Activated CD8-positive, alpha-beta T cell treated with anti-CD3 and anti-CD28 coated beads for 36 hours (primary cell): ENCODE results near the gene TMPRSS4. TPM values are rescaled to one million over a fixed set of nuclear protein-coding genes. Genes with fewer than 3 reads are reported as not detected.

Experiments used
- ATAC-seq: fragments of 200-7000 bp; cut with Tn5 transposase; one replicate; pipeline ENCODE4 v1.10.0; 2021; ENCODE audit warnings: mild to moderate bottlenecking, moderate library complexity
- CTCF ChIA-PET: fragments of 350-600 bp; sonication (Branson Sonifier 250); formaldehyde crosslinking; loops from one replicate; lab custom pipeline; 2021; ENCODE audit warnings: antibody characterized with exemption; lab: Charles Lee
- POLR2A ChIA-PET: fragments of 350-600 bp; sonication (Branson Sonifier 250); formaldehyde crosslinking; loops from one replicate; lab custom pipeline; 2021; ENCODE audit warnings: antibody characterized with exemption; lab: Charles Lee
- DNase-seq: peaks from one replicate; pipeline ENCODE4 v3.0.0-alpha.2; 2020
- H3K27ac Mint-ChIP-seq: one replicate; pipeline ENCODE4 v1.8.0; 2021; ENCODE audit warnings: mild to moderate bottlenecking, mixed read lengths
- H3K27me3 Mint-ChIP-seq: one replicate; pipeline ENCODE4 v1.8.0; 2021; ENCODE audit warnings: mixed read lengths
- H3K36me3 Mint-ChIP-seq: one replicate; pipeline ENCODE4 v1.8.0; 2021; ENCODE audit warnings: low read depth, mixed read lengths
- H3K4me1 Mint-ChIP-seq: one replicate; pipeline ENCODE4 v1.8.0; 2021; ENCODE audit warnings: low read depth, mixed read lengths
- H3K4me3 Mint-ChIP-seq: one replicate; pipeline ENCODE4 v1.8.0; 2021; ENCODE audit warnings: mild to moderate bottlenecking, moderate library complexity, mixed read lengths
- H3K9me3 Mint-ChIP-seq: one replicate; pipeline ENCODE4 v1.8.0; 2021; ENCODE audit warnings: mixed read lengths
- CTCF ChIP-seq: fragments of 200-600 bp; IDR thresholded peaks from one replicate; pipeline ENCODE4 v1.8.0; 2022; ENCODE audit warnings: antibody characterized with exemption, mild to moderate bottlenecking
- intact Hi-C: fragments of 100-400 bp; cut with micrococcal nuclease; formaldehyde crosslinking; loops from one replicate; pipeline ENCODE4 v1.10.0; 2022
- total RNA-seq, 2 experiments: library from RNA; stranded (reverse); gene quantifications; one replicate each; pipeline ENCODE4 v1.2.3, GENCODE V29; 2021

TMPRSS4 gene
- total RNA-seq, 2 experiments from 2014 or later = not detected

DNA sequence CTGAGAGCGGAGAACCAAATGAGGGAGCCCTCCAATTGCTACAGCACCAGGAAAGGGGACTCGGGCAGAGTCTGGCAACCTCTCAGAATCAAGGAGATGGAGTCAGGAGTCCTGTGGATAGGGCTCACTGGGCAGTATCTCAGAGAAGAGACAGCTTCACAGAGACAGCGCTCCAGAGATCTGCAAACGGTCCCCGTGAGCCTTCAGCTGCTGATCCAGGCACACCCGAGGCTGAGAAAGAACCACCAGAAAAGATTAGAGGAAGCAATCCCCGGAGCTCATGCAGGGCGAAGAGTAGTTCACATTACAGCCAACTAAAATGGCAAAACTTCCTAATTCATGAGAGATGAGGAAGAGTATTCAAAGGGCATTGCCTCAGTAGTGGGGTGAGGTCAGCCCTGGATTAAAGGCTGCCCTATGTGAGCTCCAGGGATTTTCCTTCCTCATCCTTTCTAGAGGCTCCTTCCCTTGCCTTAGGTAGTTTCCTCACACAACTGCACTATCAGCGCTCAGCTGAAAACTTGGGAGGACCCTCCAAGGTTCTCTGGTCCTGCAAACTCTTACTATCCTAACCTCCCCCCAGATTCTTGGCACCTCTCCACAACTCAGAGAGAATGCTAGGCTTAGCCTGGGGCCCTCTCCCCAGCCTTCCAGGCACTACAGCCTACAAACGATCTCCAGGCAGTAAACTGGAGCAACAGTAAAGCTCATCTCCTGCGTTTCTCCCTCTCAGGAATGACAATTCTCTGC, 52.0 kb downstream of the TMPRSS4 start:
- no peak for TF ChIP-seq CTCF
- CTCF ChIA-PET = interaction anchor here (0.8 to 0.9 kb wide), 2 partner anchors 43 to 182 kb away, joined by 3 read pairs; no protein-coding TSS in a partner anchor
- intact Hi-C loops = no loop called here
- H3K36me3 Mint-ChIP-seq = no peaks in the 10 kb centered on the region
- no peaks in the 10 kb centered on the region for H3K9me3 Mint-ChIP-seq
- no peaks in the 10 kb centered on the region for H3K4me1 Mint-ChIP-seq
- no peak overlapping the region for H3K4me3 Mint-ChIP-seq
- POLR2A ChIA-PET = no interaction called here
- ATAC-seq (no peak), DNase-seq (no peak)
- H3K27ac Mint-ChIP-seq = no peak overlapping the region
- H3K27me3 Mint-ChIP-seq = peaks cover 6% of the 10 kb centered on the region

DNA sequence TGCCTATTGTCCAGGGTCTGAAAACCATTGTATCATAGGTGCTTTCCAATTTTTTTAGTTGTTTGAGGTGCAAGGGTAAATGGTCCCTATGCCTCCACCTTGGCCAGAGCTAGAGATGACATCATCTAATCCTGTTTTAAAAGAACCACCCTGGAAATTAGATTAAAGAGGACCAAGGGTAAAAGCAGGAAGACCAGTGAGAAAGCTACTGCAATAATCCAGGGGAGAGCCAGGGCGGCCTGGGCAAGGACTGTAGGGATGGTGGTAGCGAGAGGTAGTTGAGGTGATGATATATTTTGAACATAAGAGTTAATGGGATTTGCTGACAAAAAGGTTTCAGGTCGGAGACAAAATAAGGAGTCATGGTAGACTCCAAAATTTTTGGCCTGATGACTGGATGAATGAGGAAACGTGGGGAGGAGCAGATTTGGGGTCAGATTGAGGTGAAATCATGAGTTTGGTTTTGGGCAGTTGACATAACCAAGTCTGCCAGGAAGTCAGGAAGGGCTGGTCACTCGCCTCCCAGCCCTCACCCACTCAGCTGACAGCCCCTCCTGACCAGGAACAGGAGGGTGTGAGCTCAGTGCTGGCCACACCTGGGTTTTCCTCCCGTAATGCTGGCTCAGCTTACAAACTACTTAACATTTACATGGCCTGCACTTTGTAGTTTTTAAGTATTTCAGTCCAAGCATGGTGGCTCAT, 52.7 kb downstream of the TMPRSS4 start:
- ATAC-seq (no peak), DNase-seq (no peak)
- Mint-ChIP-seq H3K4me1 (no peaks in the 10 kb centered on the region), H3K4me3 (no peak overlapping the region), H3K36me3 (no peaks in the 10 kb centered on the region), H3K9me3 (no peaks in the 10 kb centered on the region), H3K27me3 (peaks cover 6% of the 10 kb centered on the region), H3K27ac (no peak overlapping the region)
- ChIA-PET POLR2A (no interaction called here), CTCF (interaction anchor here (0.8 to 1.4 kb wide), 3 partner anchors 12 to 183 kb away, joined by 3 read pairs; no protein-coding TSS in a partner anchor)
- intact Hi-C loops = no loop called here
- TF ChIP-seq CTCF = no peak

GRCh38 chr11:118132385-118133151, 55.7 kb downstream of the TMPRSS4 start:
- ATAC-seq (no peak), DNase-seq (no peak)
- Mint-ChIP-seq H3K9me3 (no peaks in the 10 kb centered on the region), H3K4me3 (no peak overlapping the region), H3K4me1 (no peaks in the 10 kb centered on the region), H3K27me3 (peaks cover 9% of the 10 kb centered on the region), H3K27ac (no peak overlapping the region), H3K36me3 (no peaks in the 10 kb centered on the region)
- TF ChIP-seq CTCF = no peak
- intact Hi-C loops = no loop called here
- ChIA-PET CTCF (interaction anchor here (0.7 to 2.3 kb wide), 2 partner anchors 39 kb away, joined by 3 to 16 read pairs; no protein-coding TSS in a partner anchor), POLR2A (no interaction called here)

DNA sequence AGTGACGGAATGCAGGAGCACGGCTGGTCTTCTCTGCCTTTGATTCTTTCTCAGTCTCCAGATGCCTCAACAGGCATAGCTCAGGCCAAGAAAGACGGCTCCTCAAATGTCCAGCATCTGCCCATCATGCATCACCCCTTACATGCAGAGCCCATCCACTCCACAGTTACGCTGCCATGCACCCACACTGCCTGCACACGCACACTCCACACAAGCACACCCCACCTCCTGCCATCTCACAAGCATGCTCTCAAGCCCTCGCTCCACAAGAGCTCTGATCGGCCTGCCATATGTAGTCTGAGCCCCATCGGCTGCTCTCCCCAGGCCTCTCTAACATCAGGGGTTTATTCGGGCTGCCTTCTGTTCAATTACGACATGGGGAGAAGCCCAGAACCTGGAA, 56.9 kb downstream of the TMPRSS4 start:
- intact Hi-C loops = no loop called here
- H3K9me3 Mint-ChIP-seq = no peaks in the 10 kb centered on the region
- TF ChIP-seq CTCF = no peak
- DNase-seq = no peak
- ChIA-PET CTCF (interaction anchor here (0.7 to 2.3 kb wide), 5 partner anchors 9 to 162 kb away, joined by 3 to 16 read pairs (median 3); no protein-coding TSS in a partner anchor), POLR2A (no interaction called here)
- H3K36me3 Mint-ChIP-seq = no peaks in the 10 kb centered on the region
- H3K27me3 Mint-ChIP-seq = peaks cover 12% of the 10 kb centered on the region
- H3K4me3 Mint-ChIP-seq = no peak overlapping the region
- no peaks in the 10 kb centered on the region for H3K4me1 Mint-ChIP-seq
- no peak for ATAC-seq
- no peak overlapping the region for H3K27ac Mint-ChIP-seq
